ENCODE results near the gene CARD10.
A peak's percentile ranks its signal among the peaks of the same experiment; 100 is the strongest.

Gene CARD10

GRCh38 chr22:37501610-37502341, 17.4 kb downstream of the CARD10 start:
- no peak for DNase-seq

- no peak for DNase-seq
Measured at GRCh38 chr22:37500745-37501609, 18.2 kb downstream of the CARD10 start.

GRCh38 chr22:37499789-37500540, 19.2 kb downstream of the CARD10 start:
- no peak for DNase-seq

GRCh38 chr22:37499027-37499707, 20.0 kb downstream of the CARD10 start:
- no peak for DNase-seq

GRCh38 chr22:37498289-37498909, 20.8 kb downstream of the CARD10 start:
- peak; percentile 81 for DNase-seq

- no peak for DNase-seq
Measured at GRCh38 chr22:37497062-37497599, 22.1 kb downstream of the CARD10 start.

GRCh38 chr22:37496651-37497050, 22.6 kb downstream of the CARD10 start:
- no peak for DNase-seq

- DNase-seq: no peak
Measured at GRCh38 chr22:37493979-37494378, 25.2 kb downstream of the CARD10 start.

- peak; percentile 71 for DNase-seq
Measured at GRCh38 chr22:37492428-37493344, 26.5 kb downstream of the CARD10 start.

GRCh38 chr22:37491559-37492427, 27.4 kb downstream of the CARD10 start:
- no peak for DNase-seq

GRCh38 chr22:37491106-37491505, 28.1 kb downstream of the CARD10 start:
- no peak for DNase-seq

GRCh38 chr22:37489983-37490382, 29.2 kb downstream of the CARD10 start:
- no peak for DNase-seq

GRCh38 chr22:37488337-37489135, 30.7 kb downstream of the CARD10 start:
- DNase-seq: no peak

- no peak for DNase-seq
Measured at GRCh38 chr22:37487571-37487970, 31.6 kb downstream of the CARD10 start.

- DNase-seq: no peak
Measured at GRCh38 chr22:37487129-37487528, 32.1 kb downstream of the CARD10 start.

- DNase-seq: peak; percentile 83
Measured at GRCh38 chr22:37486224-37486845, 32.9 kb downstream of the CARD10 start, which contains the start of gene MFNG. Gene MFNG (minus strand): TSS chr22:37486384. CDS start chr22:37486177, 207 bp downstream.

- DNase-seq: peak; percentile 50
Measured at GRCh38 chr22:37485395-37486223, 33.6 kb downstream of the CARD10 start.
